ENCODE results near the gene NLK.

- TF ChIP-seq POLR2A (IDR thresholded peaks at IDR 0.05; ENCODE audit: borderline replicate concordance, extremely low read depth, insufficient read depth, insufficient read length) (no peak), EZH2phosphoT487 (IDR thresholded peaks at IDR 0.05; ENCODE audit: borderline replicate concordance) (no peak), REST (IDR thresholded peaks at IDR 0.05; ENCODE audit: low read depth) (no peak), EZH2 (IDR thresholded peaks at IDR 0.05) (no peak), YY1 (IDR thresholded peaks at IDR 0.05; ENCODE audit: extremely low read depth, insufficient replicate concordance, low read depth, low read length) (no peak), CTCF (IDR thresholded peaks at IDR 0.05 in 2 of 3, conservative IDR thresholded peaks at IDR 0.05 in 1 of 3; ENCODE audit: borderline replicate concordance in 1 of 3, insufficient read depth in 1 of 3, low read depth in 2 of 3, low read length in 2 of 3) (no peak), POLR2AphosphoS5 (IDR thresholded peaks at IDR 0.05; ENCODE audit: low read depth, low read length) (no peak), SP1 (IDR thresholded peaks at IDR 0.05; ENCODE audit: low read depth) (no peak)
Observed at GRCh38 chr17:28056276-28056620, 13.8 kb downstream of the NLK start.

All from HCT116 (cell line).